D721Med (cell line): ENCODE measurements around the gene ALOX5.

Experiments
- DNase-seq: peaks from one replicate; pipeline ENCODE4 v3.0.0; 2011; ENCODE audit warnings: low spot score; ENCODE audit not compliant: insufficient read length
- FAIRE-seq: peaks from 2 replicates; lab custom pipeline; 2011; peaks lifted over from hg19 to GRCh38; lab: Jason Lieb, UNC
- CTCF ChIP-seq: IDR thresholded peaks from 2 replicates; pipeline ENCODE4 v1.5.1; 2012; ENCODE audit warnings: mild to moderate bottlenecking, control low read depth; ENCODE audit not compliant: insufficient read depth; ENCODE audit errors: missing control alignments

The ALOX5 gene

GRCh38 chr10:45439365-45439764 is 65.3 kb downstream of the ALOX5 start:
- no peak for TF ChIP-seq CTCF
- DNase-seq = no peak
- FAIRE-seq = no peak

- no peak for FAIRE-seq
- DNase-seq = no peak
- TF ChIP-seq CTCF = no peak
These were observed 65.9 kb downstream of the ALOX5 start for GRCh38 chr10:45439873-45440272.

GRCh38 chr10:45440511-45441062 is 66.6 kb downstream of the ALOX5 start:
- FAIRE-seq (no peak), DNase-seq (no peak)
- no peak for TF ChIP-seq CTCF

- no peak for TF ChIP-seq CTCF
- FAIRE-seq = no peak
- DNase-seq = no peak
These were observed 67.5 kb downstream of the ALOX5 start for GRCh38 chr10:45441239-45442190.

GRCh38 chr10:45442251-45442650 is 68.2 kb downstream of the ALOX5 start:
- no peak for DNase-seq
- no peak for FAIRE-seq
- TF ChIP-seq CTCF = no peak

GRCh38 chr10:45442662-45443061 is 68.6 kb downstream of the ALOX5 start:
- FAIRE-seq (no peak), DNase-seq (no peak)
- TF ChIP-seq CTCF = no peak
